ENCODE results near the gene PTAFR.

GRCh38 chr1:28199328-28200233 lies 23.1 kb upstream of the PTAFR start:
- TF ChIP-seq, protein P1, sequence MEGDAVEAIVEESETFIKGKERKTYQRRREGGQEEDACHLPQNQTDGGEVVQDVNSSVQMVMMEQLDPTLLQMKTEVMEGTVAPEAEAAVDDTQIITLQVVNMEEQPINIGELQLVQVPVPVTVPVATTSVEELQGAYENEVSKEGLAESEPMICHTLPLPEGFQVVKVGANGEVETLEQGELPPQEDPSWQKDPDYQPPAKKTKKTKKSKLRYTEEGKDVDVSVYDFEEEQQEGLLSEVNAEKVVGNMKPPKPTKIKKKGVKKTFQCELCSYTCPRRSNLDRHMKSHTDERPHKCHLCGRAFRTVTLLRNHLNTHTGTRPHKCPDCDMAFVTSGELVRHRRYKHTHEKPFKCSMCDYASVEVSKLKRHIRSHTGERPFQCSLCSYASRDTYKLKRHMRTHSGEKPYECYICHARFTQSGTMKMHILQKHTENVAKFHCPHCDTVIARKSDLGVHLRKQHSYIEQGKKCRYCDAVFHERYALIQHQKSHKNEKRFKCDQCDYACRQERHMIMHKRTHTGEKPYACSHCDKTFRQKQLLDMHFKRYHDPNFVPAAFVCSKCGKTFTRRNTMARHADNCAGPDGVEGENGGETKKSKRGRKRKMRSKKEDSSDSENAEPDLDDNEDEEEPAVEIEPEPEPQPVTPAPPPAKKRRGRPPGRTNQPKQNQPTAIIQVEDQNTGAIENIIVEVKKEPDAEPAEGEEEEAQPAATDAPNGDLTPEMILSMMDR (IDR thresholded peaks at IDR 0.05) = no peak
- TF ChIP-seq POLR2AphosphoS5 (IDR thresholded peaks at IDR 0.05) = no peak
- no peak for TF ChIP-seq POLR2A (IDR thresholded peaks at IDR 0.05)
